Measurements from ENCODE around the gene MT1H.
"Not testable (repeated sequence)": the region's sequence is repeated elsewhere in the genome, so short reads cannot be mapped to it uniquely, and the experiment has no call there.

MT1H gene

GRCh38 chr16:56711862-56712261, 42.2 kb downstream of the MT1H start:
- DNase-seq, result no peak

- no peak for DNase-seq
These were observed 44.2 kb downstream of the MT1H start for GRCh38 chr16:56713794-56714193.

DNA sequence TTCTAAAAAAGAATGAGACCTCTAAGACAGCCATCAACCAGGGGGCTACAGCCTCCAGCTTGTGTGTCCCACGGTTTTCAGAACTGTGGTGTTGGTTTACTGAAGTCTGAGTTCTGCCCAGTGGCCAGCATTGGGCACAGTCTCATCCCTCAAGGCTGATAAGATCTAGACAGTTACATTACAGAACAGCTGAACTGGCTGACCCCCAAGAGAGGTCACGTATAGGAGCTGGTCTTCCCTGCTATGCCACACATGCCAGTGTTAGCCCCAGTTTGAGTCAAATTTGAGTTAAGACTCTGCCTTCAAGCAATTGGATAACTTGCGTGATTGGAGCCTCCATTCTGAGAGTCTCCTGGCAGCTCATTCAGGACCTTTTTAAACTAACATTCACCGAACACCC, 45.5 kb downstream of the MT1H start:
- DNase-seq, result no peak

GRCh38 chr16:56716761-56717160, 47.1 kb downstream of the MT1H start:
- DNase-seq, result no peak

GRCh38 chr16:56717532-56717931, 47.9 kb downstream of the MT1H start:
- DNase-seq, result not testable (repeated sequence)
